ENCODE measurements around the gene KSR1. TPM values are rescaled to one million over a fixed set of nuclear protein-coding genes. Genes with fewer than 3 reads are reported as not detected.

The KSR1 gene
- total RNA-seq, 2 donors from 2014 or later, result 99.9 to 142 TPM

DNA sequence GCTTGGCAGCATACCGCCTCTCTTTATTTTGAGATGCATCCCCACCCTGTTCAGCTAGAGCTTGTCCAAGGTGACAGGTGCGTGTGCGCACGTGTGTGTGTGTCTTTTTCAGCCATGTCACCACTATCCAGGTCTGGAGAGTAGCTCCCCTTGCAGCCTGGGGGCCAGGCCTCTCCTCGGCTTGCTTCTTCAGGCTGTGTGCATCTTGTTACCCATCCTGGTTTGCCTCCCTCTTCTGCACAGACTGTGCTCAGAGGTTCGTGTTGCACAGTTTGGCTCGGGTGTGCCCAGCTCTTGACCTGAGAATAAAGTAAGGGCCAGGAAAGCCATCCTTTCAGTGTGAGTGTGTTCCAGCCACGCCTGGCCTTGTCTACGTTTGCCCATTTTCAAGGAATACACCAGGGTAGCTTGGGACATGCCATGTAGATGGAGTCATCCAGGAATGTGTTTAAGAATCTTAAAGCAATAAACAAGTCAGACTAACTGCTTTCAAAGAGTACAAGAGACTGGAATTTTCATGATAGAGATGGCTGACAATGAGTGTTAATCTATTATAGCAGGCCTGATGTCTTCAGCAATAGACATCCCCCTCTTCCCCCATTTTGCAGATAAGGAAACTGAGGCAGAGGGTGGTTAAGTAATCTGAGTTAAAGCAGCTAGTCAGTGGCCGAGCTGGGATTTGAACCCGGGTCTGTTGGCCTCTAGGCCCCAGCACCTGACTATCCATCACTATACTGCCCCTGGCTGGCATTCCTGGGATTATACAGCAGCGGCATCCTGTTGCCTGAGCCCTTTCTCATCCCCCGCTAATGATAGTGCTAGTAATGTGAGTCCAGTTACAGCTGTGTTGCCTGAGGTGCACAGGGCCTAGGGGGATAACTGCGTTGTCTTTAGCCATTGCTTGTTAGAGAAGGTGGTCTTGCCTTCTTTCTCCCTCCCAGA, 77.9 kb downstream of the KSR1 start:
- TF ChIP-seq, protein P1, sequence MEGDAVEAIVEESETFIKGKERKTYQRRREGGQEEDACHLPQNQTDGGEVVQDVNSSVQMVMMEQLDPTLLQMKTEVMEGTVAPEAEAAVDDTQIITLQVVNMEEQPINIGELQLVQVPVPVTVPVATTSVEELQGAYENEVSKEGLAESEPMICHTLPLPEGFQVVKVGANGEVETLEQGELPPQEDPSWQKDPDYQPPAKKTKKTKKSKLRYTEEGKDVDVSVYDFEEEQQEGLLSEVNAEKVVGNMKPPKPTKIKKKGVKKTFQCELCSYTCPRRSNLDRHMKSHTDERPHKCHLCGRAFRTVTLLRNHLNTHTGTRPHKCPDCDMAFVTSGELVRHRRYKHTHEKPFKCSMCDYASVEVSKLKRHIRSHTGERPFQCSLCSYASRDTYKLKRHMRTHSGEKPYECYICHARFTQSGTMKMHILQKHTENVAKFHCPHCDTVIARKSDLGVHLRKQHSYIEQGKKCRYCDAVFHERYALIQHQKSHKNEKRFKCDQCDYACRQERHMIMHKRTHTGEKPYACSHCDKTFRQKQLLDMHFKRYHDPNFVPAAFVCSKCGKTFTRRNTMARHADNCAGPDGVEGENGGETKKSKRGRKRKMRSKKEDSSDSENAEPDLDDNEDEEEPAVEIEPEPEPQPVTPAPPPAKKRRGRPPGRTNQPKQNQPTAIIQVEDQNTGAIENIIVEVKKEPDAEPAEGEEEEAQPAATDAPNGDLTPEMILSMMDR (IDR thresholded peaks at IDR 0.05), result no peak
- no peak for TF ChIP-seq POLR2A (IDR thresholded peaks at IDR 0.05)
- Histone ChIP-seq H3K36me3 (replicated peaks in 1 of 2; ENCODE audit: insufficient read depth in 1 of 2, low read depth in 2 of 2) (no peaks in the 10 kb centered on the region), H3K4me1 (peaks cover 91% of the 10 kb centered on the region), H3K27me3 (no peaks in the 10 kb centered on the region), H3K27ac (peak overlapping the region; percentile 78 to 97 (median 83)), H3K9me3 (no peaks in the 10 kb centered on the region), H3K4me3 (no peak overlapping the region)
- DNase-seq (no peak), ATAC-seq (no peak)
- intact Hi-C loops (cut with DNase I), result no loop called here
- WGBS, 2 donors, result 79 to 83% methylated on average over 12 to 14 of the region's 14 CpGs

DNA sequence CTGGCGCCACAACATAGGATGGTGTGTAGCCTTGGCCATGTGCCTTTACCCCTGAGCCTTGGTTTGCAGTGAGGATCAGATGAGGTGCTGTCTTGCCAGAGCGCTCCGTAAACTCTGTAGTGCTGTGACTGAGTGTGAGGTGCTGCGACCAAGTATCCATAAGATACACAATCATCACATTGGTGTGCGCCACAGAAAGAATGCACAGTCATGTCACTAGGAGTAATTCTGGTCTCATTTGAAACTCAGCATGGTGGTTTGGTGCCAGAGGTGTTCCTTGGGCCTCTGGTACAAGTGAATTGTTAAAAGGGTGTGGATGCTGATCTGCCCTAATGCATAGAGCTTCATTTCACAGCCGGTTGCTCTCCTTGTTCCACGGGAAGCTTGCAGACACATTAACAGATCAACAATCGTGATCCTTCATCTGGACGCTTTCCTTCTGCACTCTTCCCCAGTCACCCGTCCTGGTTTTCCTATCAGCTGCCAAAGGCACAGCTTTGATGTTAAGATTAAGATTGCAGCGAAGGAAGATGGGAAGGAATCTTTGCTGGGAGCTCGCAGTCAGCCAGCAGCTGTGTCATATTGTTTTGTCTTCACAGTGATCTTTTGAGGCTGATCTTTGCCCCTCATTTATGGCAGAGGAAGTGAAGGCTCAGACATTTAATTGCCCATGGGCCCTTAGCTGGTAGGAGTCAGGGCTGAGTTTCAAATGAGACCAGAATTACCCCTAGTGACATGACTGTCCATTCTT, 79.1 kb downstream of the KSR1 start:
- Histone ChIP-seq H3K36me3 (replicated peaks in 1 of 2; ENCODE audit: insufficient read depth in 1 of 2, low read depth in 2 of 2) (no peaks in the 10 kb centered on the region), H3K27me3 (no peaks in the 10 kb centered on the region), H3K4me1 (peaks cover 91% of the 10 kb centered on the region), H3K27ac (peak overlapping the region; percentile 78 to 97 (median 83)), H3K4me3 (no peak overlapping the region), H3K9me3 (no peaks in the 10 kb centered on the region)
- intact Hi-C loops (cut with DNase I), result no loop called here
- TF ChIP-seq, protein P1 (IDR thresholded peaks at IDR 0.05), result no peak
- TF ChIP-seq POLR2A (IDR thresholded peaks at IDR 0.05), result no peak
- no peak for DNase-seq
- WGBS, 2 donors, result 57 to 62% methylated on average over 12 of the region's 12 CpGs
- no peak for ATAC-seq

- H3K27me3 ChIP-seq, result no peaks in the 10 kb centered on the region
- H3K27ac ChIP-seq, result peak overlapping the region; percentile 78 to 97 (median 83)
- H3K4me1 ChIP-seq, result peaks cover 92% of the 10 kb centered on the region
- no peak for TF ChIP-seq POLR2A (IDR thresholded peaks at IDR 0.05)
- TF ChIP-seq, protein P1 (IDR thresholded peaks at IDR 0.05), result no peak
- H3K36me3 ChIP-seq (replicated peaks in 1 of 2; ENCODE audit: insufficient read depth in 1 of 2, low read depth in 2 of 2), result no peaks in the 10 kb centered on the region
- DNase-seq (no peak), ATAC-seq (no peak)
- H3K4me3 ChIP-seq, result no peak overlapping the region
- WGBS, 2 donors, result 35 to 53% methylated on average over 2 to 7 of the region's 7 CpGs
- intact Hi-C loops (cut with DNase I), result no loop called here
- no peaks in the 10 kb centered on the region for H3K9me3 ChIP-seq
These were observed 79.7 kb downstream of the KSR1 start for GRCh38 chr17:27535975-27536374.

GRCh38 chr17:27536781-27537180, 80.5 kb downstream of the KSR1 start:
- intact Hi-C loops (cut with DNase I), result no loop called here
- H3K4me1 ChIP-seq, result peaks cover 92% of the 10 kb centered on the region
- no peaks in the 10 kb centered on the region for H3K36me3 ChIP-seq (replicated peaks in 1 of 2; ENCODE audit: insufficient read depth in 1 of 2, low read depth in 2 of 2)
- H3K4me3 ChIP-seq, result no peak overlapping the region
- peak overlapping the region; percentile 17 to 97 (median 80) for H3K27ac ChIP-seq
- no peaks in the 10 kb centered on the region for H3K27me3 ChIP-seq
- ATAC-seq (no peak), DNase-seq (no peak)
- TF ChIP-seq, protein P1 (IDR thresholded peaks at IDR 0.05), result no peak
- TF ChIP-seq POLR2A (IDR thresholded peaks at IDR 0.05), result no peak
- no peaks in the 10 kb centered on the region for H3K9me3 ChIP-seq
- WGBS, 2 donors, result 84 to 95% methylated on average over 3 of the region's 3 CpGs
